Cardiac muscle cell (in vitro differentiated cells and primary cell): ENCODE data around the gene SF3B1. TPM values are rescaled to one million over a fixed set of nuclear protein-coding genes. Genes with fewer than 3 reads are reported as not detected.

Source experiments
- DNase-seq, 2 donors: peaks; one replicate each; pipeline versions ENCODE4 v3.0.0 to v3.0.0-alpha.2; 2010 to 2017; ENCODE audit warnings: low read depth in 1 of 2, low spot score in 1 of 2
- H3K27ac ChIP-seq: fragments of 200-600 bp; sonication (generic); 2 replicates; pipeline ENCODE4 v1.5.1; 2016
- H3K27me3 ChIP-seq: fragments of 200-600 bp; sonication (generic); 2 replicates; pipeline ENCODE4 v1.6.0; 2016; ENCODE audit warnings: control low read depth
- H3K36me3 ChIP-seq: fragments of 200-600 bp; sonication (generic); 2 replicates; pipeline ENCODE4 v1.5.1; 2016; ENCODE audit warnings: control low read depth
- H3K4me1 ChIP-seq: fragments of 200-600 bp; sonication (generic); 2 replicates; pipeline ENCODE4 v1.8.1; 2017; ENCODE audit warnings: low read depth, mild to moderate bottlenecking, mixed run types
- H3K4me3 ChIP-seq: fragments of 200-600 bp; sonication (generic); 2 replicates; pipeline ENCODE4 v1.5.1; 2016; ENCODE audit warnings: mild to moderate bottlenecking
- H3K9me3 ChIP-seq: fragments of 200-600 bp; sonication (generic); 2 replicates; pipeline ENCODE4 v1.5.1; 2017; ENCODE audit warnings: low read depth, mild to moderate bottlenecking, control low read depth
- CTCF ChIP-seq: IDR thresholded peaks from 2 replicates; pipeline ENCODE4 v1.5.1; 2012; ENCODE audit warnings: low read depth, mild to moderate bottlenecking, low read length
- polyA plus RNA-seq: library from polyadenylated mRNA; unstranded; fragments of >200 nt; fragmentation: Nextera tagmentation; extraction: Ambion mirVana; gene quantifications from 2 replicates; pipeline ENCODE4 v1.2.1, GENCODE V29; 2016
- total RNA-seq: library from RNA; depleted of rRNA; stranded (reverse); fragments of >200 nt; gene quantifications from 2 replicates; pipeline ENCODE4 v1.2.3, GENCODE V29; 2016

SF3B1 gene
- total and polyA plus RNA-seq, 2 experiments from 2014 or later: 218 to 463 TPM

GRCh38 chr2:197427986-197428385 lies 6.8 kb downstream of the SF3B1 start:
- no peaks in the 10 kb centered on the region for H3K27me3 ChIP-seq
- no peak overlapping the region for H3K27ac ChIP-seq
- peaks cover 5% of the 10 kb centered on the region for H3K4me1 ChIP-seq
- no peak for TF ChIP-seq CTCF
- DNase-seq: no peak
- H3K4me3 ChIP-seq: no peak overlapping the region
- no peaks in the 10 kb centered on the region for H3K9me3 ChIP-seq
- H3K36me3 ChIP-seq: peaks cover under 1% of the 10 kb centered on the region

DNA sequence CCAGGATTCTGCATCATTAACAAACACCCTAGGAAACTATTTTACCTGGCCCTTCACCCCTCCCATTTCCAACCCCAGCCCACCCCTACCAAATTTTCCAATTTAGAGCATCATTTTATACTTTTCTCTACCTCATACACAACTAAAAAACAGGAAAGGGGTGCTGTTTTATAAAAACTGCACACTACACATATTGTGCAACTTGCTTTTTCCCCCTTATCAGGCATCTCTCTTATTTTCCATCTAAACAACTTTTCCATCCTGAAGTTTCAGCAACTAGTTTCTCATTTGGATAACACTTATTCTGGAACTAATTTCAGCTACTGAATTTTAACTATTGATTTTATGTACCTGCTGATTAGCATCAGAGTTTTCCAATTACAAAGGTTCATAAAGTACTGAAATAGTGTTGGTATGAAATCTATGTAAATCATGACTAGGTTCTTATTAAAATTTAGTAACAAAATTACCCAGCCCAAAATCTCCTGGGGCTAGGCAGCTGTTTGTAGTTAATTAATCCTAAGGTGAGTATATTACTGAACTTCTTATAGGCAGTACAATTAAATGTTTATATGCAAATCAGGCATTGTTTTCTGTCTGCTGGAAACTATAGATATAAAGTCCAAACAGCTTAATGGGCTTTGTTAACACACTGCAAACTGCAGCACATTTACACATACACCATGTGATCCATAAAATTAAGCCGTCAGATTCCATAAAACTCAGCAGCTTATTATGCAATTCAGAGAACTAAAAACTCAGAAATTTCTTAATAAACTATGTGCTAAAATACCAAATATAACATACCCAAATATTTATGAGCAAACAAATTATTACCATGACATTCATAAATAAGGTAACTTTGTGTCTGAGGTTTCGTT lies 7.9 kb downstream of the SF3B1 start:
- Histone ChIP-seq H3K4me1 (no peaks in the 10 kb centered on the region), H3K27me3 (no peaks in the 10 kb centered on the region), H3K27ac (no peak overlapping the region), H3K36me3 (peaks cover 5% of the 10 kb centered on the region), H3K9me3 (no peaks in the 10 kb centered on the region), H3K4me3 (no peak overlapping the region)
- peak in 1 of 2 donors; percentile 5 for DNase-seq
- TF ChIP-seq CTCF: no peak

DNA sequence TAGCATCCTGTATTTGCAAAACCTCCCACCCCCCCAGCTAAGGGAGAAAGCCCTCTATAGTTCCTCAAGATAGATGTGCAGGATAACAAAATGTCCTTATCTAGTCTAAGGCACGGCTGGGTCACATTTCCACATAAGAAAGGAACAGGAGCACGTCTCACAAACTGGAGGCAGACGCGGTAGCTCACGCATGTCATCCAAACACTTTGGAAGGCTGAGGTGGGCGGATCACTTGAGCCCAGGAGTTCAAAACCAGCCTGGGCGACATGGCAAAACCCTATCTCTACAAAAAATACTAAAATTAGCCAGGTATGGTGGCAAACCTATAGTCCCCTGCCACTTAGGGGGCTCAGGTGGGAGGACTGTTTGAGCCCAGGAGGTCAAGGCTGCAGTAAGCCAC lies 9.3 kb downstream of the SF3B1 start:
- TF ChIP-seq CTCF: no peak
- Histone ChIP-seq H3K4me1 (no peaks in the 10 kb centered on the region), H3K27me3 (no peaks in the 10 kb centered on the region), H3K27ac (peak overlapping the region; percentile 41), H3K36me3 (peaks cover 11% of the 10 kb centered on the region), H3K9me3 (no peaks in the 10 kb centered on the region), H3K4me3 (no peak overlapping the region)
- no peak for DNase-seq

GRCh38 chr2:197423307-197423706 lies 11.5 kb downstream of the SF3B1 start:
- peaks cover 34% of the 10 kb centered on the region for H3K36me3 ChIP-seq
- no peak overlapping the region for H3K4me3 ChIP-seq
- H3K9me3 ChIP-seq: no peaks in the 10 kb centered on the region
- no peak for DNase-seq
- no peaks in the 10 kb centered on the region for H3K4me1 ChIP-seq
- no peak for TF ChIP-seq CTCF
- H3K27ac ChIP-seq: no peak overlapping the region
- no peaks in the 10 kb centered on the region for H3K27me3 ChIP-seq

- peaks cover 68% of the 10 kb centered on the region for H3K36me3 ChIP-seq
- H3K4me1 ChIP-seq: no peaks in the 10 kb centered on the region
- H3K4me3 ChIP-seq: no peak overlapping the region
- no peak for DNase-seq
- H3K9me3 ChIP-seq: no peaks in the 10 kb centered on the region
- no peaks in the 10 kb centered on the region for H3K27me3 ChIP-seq
- no peak for TF ChIP-seq CTCF
- H3K27ac ChIP-seq: no peak overlapping the region
Observed at GRCh38 chr2:197419438-197419837, 15.4 kb downstream of the SF3B1 start.
